Superior temporal gyrus (tissue), 1 donor: ENCODE data around the gene RASGRF2.
"Not testable (repeated sequence)": the region's sequence is repeated elsewhere in the genome, so short reads cannot be mapped to it uniquely, and the experiment has no call there.

Experiments used
- DNase-seq: peaks from one replicate; pipeline ENCODE4 v3.0.0-alpha.2; 2016; ENCODE audit errors: extremely low spot score

The RASGRF2 gene

DNA sequence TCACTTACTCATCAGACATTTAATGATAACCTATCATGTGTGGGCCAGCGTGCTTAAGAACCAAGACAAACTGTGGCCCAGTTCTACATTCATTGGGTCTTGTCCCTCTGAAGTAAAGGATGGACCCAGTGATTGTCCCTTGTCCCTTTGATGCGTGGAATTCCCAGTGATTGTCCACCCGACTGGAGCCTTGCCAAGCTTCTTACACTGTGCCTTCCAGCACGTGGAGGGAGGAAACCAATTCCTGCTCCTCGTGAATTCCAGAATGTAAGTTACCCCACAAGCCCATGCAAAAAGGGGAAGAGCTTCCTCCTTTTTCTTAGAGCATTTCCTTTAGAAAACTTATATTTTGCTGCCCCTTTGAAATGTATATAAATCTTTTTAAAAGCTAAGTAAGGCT, 280.8 kb downstream of the RASGRF2 start:
- DNase-seq: no peak

- no peak for DNase-seq
Measured at GRCh38 chr5:81241961-81242648, 281.9 kb downstream of the RASGRF2 start.

GRCh38 chr5:81242906-81243436, 282.8 kb downstream of the RASGRF2 start:
- DNase-seq: no peak

- DNase-seq: no peak
Measured at GRCh38 chr5:81244451-81244850, 284.3 kb downstream of the RASGRF2 start.

- no peak for DNase-seq
Measured at GRCh38 chr5:81245871-81246235, 285.7 kb downstream of the RASGRF2 start.

DNA sequence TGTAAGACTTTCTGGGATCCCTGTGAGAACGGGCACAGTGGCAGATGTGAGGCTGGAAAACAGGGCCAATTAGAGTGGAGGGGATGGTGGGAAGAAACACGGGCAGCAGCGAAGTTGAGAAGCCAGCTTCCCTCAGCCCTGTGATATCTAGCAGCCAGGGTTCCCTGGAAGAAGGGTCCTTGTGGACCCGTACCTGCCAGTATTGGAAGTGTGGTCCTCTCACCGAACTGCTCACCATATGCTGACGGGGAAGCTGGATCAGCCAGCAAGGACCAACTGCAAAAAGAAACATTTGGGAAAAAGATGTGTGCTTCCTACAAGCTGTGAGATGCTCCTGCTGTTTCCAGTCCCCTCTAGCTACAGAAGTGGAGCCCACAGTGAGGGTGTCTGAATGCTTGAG, 286.5 kb downstream of the RASGRF2 start:
- no peak for DNase-seq

DNA sequence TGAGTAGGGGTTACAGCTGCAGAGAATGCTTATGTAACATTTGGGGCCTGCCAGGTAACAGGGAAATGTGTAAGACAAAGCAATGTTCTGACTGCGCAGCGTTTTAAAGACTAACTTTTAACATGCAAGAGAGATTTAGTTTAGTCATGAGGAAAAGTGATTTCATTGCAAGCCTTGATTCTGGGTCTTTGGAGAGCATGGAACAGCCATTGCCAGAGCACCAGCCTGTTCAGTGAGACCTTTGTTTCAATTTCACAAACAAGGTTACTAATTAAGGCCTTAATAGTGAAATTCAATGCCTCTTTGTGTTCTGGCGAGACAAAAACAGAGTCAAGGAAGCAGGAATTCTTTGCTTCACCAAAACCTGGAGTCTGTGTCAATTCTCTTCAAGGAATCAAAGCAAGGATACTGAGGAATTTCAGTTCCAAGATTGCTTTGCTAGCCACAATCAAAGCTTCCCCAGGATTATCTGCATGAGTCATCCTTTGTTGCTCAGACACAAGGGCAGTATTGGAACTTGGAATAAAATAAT, 287.3 kb downstream of the RASGRF2 start:
- DNase-seq: peak; percentile 78

- DNase-seq: no peak
Measured at GRCh38 chr5:81249240-81249639, 289.1 kb downstream of the RASGRF2 start.

- no peak for DNase-seq
Measured at GRCh38 chr5:81250004-81250403, 289.8 kb downstream of the RASGRF2 start.

DNA sequence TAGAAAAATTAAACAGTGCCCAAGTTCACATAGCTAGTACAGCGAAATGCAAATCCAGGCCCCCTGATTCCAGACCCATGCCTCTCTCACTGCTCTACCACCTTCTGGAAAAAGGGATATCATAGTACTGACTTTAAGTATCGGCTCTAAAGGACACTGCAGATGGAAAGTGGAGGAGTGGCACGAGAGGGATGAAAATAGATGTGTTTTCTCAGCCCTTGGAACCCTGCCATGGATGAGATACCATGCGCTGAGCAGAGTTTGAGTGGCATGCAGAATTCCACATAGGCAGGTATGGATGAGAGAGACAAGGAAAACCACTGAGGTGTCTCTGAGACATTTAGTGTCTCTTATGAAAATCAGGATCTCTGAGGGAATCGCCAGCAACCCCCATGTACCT, 291.8 kb downstream of the RASGRF2 start:
- DNase-seq: peak; percentile 16

GRCh38 chr5:81252904-81253303, 292.7 kb downstream of the RASGRF2 start:
- DNase-seq: peak; percentile 12

DNA sequence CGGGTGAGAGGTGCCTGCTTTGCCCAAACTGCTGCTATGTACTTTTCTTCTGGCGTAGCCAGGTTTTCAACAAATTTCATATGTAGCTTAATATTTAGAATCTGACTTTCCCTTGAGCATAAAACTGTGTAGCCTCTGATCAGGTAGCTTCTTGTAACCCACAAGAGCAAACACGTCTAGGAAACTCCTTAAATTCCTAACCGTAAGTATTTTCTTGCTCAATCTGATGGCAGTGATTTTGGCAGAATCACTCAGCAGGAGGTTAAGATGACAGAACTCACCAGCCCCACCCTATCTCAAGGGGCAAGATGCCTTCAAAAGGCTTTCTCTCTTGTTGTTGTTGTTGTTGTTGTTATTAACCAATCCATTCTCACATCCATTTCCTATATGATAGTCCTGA, 293.7 kb downstream of the RASGRF2 start:
- peak; percentile 3 for DNase-seq

GRCh38 chr5:81254886-81255559, 294.9 kb downstream of the RASGRF2 start:
- DNase-seq: no peak

- DNase-seq: no peak
Measured at GRCh38 chr5:81256766-81257165, 296.6 kb downstream of the RASGRF2 start.

GRCh38 chr5:81262796-81263195, 302.6 kb downstream of the RASGRF2 start:
- DNase-seq: not testable (repeated sequence)

DNA sequence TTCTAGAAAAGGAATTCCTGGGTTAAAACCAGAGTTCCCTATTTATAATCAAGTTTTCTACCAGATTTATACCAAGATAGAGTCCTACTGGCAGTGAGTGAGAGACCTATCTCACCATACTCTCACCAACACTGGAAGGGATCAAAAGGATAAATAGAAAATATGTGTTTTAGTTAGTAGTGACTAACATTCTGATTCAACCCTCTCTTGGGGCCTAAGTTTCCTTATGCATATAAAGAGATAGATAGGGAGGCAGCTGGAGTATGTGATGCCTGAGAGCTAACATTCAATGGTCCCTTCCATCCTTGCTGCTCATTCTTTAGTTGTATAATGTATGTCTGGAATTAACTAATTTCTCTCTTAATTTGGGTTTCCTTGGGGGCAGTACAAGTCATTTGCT, 304.9 kb downstream of the RASGRF2 start:
- DNase-seq: no peak

DNA sequence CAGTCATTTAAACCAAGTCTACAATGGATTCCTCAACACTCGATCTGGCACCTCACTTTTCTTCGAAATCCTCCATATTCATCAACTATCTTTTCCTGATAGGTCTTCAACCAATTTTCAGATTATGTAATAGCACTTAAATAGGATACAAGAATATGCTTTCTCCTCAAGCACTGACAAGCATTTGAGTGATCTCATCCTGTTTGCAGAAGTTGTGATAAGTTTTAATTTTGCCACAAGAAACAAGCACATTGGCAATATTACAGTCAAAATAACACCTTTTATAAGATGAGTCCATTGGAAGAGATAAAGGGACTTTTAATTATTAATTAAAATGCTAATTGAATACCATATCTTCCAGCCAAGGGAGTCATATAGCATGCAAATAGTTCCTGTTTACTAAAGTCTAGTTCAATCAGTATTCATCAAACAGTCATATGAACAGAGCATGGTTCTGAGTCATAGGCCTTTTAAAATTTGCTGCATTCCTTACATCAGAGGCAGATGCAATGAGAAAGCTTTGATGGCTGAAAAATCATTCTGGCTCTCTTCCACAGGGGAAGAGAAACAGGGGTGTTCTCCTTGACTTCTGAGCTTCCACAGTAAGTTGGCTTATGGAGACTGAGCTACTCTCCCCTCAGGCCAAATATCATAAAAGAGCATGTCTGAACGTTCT, 308.5 kb downstream of the RASGRF2 start:
- peak; percentile 38 for DNase-seq

- DNase-seq: no peak
Measured at GRCh38 chr5:81269751-81270393, 309.7 kb downstream of the RASGRF2 start.

DNA sequence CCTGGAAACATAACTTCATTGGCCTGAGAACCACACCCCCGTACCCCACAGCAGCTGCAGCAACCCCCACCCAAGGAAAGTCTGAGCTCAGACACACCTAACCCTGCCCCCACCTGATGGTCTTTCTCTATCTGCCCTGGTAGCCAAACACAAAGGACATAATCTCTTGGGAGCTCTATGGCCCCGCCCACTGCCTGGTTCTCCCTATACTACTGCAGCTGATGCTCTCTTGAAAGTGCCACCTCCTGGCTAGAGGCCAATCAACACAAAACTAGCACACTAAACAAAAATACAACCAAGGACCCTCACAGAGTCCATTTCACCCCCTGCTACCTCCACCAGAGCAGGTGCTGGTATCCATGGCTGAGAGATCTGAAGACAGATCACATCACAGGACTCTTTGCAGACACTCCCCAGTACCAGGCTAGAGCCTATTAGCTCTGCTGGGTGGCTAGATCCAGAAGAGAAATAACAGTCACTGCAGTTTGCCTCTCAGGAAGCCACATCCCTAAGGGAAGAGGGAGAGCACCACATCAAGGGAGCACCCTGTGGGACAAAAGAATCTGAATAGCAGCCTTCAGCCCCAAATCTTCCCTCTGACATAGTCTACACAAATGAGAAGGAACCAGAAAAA, 310.3 kb downstream of the RASGRF2 start:
- not testable (repeated sequence) for DNase-seq
